Mesothelial cell of epicardium (in vitro differentiated cells): ENCODE data around the gene IFT25. TPM values are rescaled to one million over a fixed set of nuclear protein-coding genes. Genes with fewer than 3 reads are reported as not detected.

Source experiments
- DNase-seq, 2 experiments: peaks; one replicate each; pipeline ENCODE4 v3.0.0; 2021; ENCODE audit warnings: low spot score in 2 of 2; ENCODE audit not compliant: unreplicated experiment in 2 of 2
- H3K27ac Mint-ChIP-seq: 2 replicates; pipeline ENCODE4 v1.8.0; 2021; ENCODE audit warnings: mixed read lengths
- H3K27me3 Mint-ChIP-seq: 2 replicates; pipeline ENCODE4 v1.8.0; 2021; ENCODE audit warnings: low read depth, mixed read lengths
- H3K36me3 Mint-ChIP-seq: 2 replicates; pipeline ENCODE4 v1.8.0; 2021; ENCODE audit warnings: mixed read lengths
- H3K4me1 Mint-ChIP-seq: 2 replicates; pipeline ENCODE4 v1.8.0; 2021; ENCODE audit warnings: mixed read lengths
- H3K4me3 Mint-ChIP-seq: 2 replicates; pipeline ENCODE4 v1.8.0; 2021; ENCODE audit warnings: mild to moderate bottlenecking, moderate library complexity, mixed read lengths
- H3K9me3 Mint-ChIP-seq: 2 replicates; pipeline ENCODE4 v1.8.0; 2021; ENCODE audit warnings: mixed read lengths
- CTCF ChIP-seq: fragments of 200-600 bp; sonication (generic); IDR thresholded peaks from one replicate; pipeline ENCODE4 v1.5.0; 2021; ENCODE audit warnings: antibody characterized with exemption; ENCODE audit not compliant: unreplicated experiment
- total RNA-seq: library from RNA; stranded (reverse); gene quantifications from 3 replicates; pipeline ENCODE4 v1.2.1, GENCODE V29; 2021

IFT25 gene
- total RNA-seq, 1 donor from 2014 or later, result 36.8 TPM

GRCh38 chr1:53954128-53954527 lies 8.6 kb upstream of the IFT25 start:
- TF ChIP-seq CTCF, result no peak
- no peak overlapping the region for H3K4me3 Mint-ChIP-seq
- no peak for DNase-seq
- no peaks in the 10 kb centered on the region for H3K9me3 Mint-ChIP-seq
- H3K36me3 Mint-ChIP-seq, result peaks cover 16% of the 10 kb centered on the region
- H3K27me3 Mint-ChIP-seq, result no peaks in the 10 kb centered on the region
- H3K27ac Mint-ChIP-seq, result peak overlapping the region; percentile 59
- H3K4me1 Mint-ChIP-seq, result peaks cover 44% of the 10 kb centered on the region

- Mint-ChIP-seq H3K27me3 (no peaks in the 10 kb centered on the region), H3K9me3 (no peaks in the 10 kb centered on the region), H3K4me1 (peaks cover 56% of the 10 kb centered on the region), H3K4me3 (no peak overlapping the region), H3K36me3 (peaks cover 16% of the 10 kb centered on the region), H3K27ac (peak overlapping the region; percentile 50)
- DNase-seq, result no peak
- no peak for TF ChIP-seq CTCF
These were observed 6.2 kb upstream of the IFT25 start for GRCh38 chr1:53951697-53952096.

- Mint-ChIP-seq H3K36me3 (peaks cover 16% of the 10 kb centered on the region), H3K27me3 (no peaks in the 10 kb centered on the region), H3K27ac (peak overlapping the region; percentile 37), H3K9me3 (no peaks in the 10 kb centered on the region), H3K4me1 (peaks cover 60% of the 10 kb centered on the region), H3K4me3 (no peak overlapping the region)
- peak; percentile 56 for TF ChIP-seq CTCF
- no peak for DNase-seq
These were observed 3.8 kb upstream of the IFT25 start for GRCh38 chr1:53949023-53949990.

- Mint-ChIP-seq H3K4me1 (peaks cover 58% of the 10 kb centered on the region), H3K4me3 (peak overlapping the region; percentile 85), H3K27ac (peak overlapping the region; percentile 85), H3K9me3 (no peaks in the 10 kb centered on the region), H3K27me3 (no peaks in the 10 kb centered on the region), H3K36me3 (peaks cover 12% of the 10 kb centered on the region)
- TF ChIP-seq CTCF, result no peak
- no peak for DNase-seq
These were observed 2.8 kb upstream of the IFT25 start for GRCh38 chr1:53948291-53948690.

- peak overlapping the region; percentile 85 for H3K27ac Mint-ChIP-seq
- peaks cover 56% of the 10 kb centered on the region for H3K4me1 Mint-ChIP-seq
- no peaks in the 10 kb centered on the region for H3K27me3 Mint-ChIP-seq
These were observed 1.8 kb upstream of the IFT25 start for GRCh38 chr1:53947172-53947907.

More at GRCh38 chr1:53947172-53947907, 1.8 kb upstream of the IFT25 start:
- H3K4me3 Mint-ChIP-seq, result peak overlapping the region; percentile 85
- peaks cover 9% of the 10 kb centered on the region for H3K36me3 Mint-ChIP-seq
- TF ChIP-seq CTCF, result no peak
- no peaks in the 10 kb centered on the region for H3K9me3 Mint-ChIP-seq
- DNase-seq, result no peak
